NCI-H1092 (cell line): ENCODE data around the gene ARID1B.

Experiments used
- DNase-seq: peaks from one replicate; lab custom pipeline; 2025; lab: John Stamatoyannopoulos, UW

Gene ARID1B

DNA sequence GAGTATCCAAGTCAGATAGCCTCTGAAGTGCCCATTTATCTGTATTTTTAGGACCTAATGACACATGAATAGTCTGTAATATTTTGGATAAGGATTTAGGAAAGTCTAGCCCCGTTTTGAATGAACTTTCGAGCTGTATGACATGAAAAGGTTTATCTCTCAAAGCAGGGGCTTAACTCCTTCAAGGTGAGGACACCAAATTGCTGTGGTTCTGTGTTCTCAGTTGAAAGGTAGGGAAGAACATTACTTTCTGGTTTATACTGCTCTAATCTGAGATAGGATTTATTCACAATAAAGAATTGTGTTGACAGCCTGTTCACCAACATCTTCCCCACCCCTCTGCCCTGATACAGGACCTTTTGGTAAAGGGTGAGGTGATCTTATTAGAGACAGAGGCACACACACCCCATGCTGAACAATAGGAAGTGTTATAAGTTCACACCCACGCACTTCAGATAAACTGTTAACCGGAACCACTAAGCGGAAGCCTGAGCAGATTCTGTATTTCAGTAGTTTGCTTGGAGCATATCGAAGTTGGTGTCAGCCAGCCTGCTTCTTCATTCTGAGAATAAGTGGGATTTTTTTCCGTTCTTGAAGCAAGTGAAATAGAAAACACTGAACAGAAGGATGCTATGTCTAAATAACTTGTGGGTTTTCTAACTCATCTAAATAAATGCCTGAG lies 322.9 kb downstream of the ARID1B start:
- DNase-seq = no peak

DNA sequence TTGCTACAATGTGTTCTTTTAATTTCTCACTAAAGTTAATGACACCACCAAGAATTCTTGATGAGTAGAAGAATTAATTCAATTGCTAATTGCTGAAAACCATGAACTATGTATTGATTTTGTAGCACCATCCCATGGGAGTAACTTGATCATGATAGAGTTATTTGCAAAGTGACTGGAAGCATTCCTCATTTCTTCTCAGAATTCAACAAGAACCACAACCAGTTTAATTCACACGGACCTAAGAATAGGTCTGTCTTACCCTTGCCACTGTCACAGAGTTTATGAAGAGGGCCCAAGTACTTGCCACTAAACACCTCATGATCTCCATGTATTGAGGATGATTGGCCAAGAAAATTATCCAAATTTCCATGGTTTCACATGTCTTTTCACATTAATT lies 324.0 kb downstream of the ARID1B start:
- no peak for DNase-seq

DNA sequence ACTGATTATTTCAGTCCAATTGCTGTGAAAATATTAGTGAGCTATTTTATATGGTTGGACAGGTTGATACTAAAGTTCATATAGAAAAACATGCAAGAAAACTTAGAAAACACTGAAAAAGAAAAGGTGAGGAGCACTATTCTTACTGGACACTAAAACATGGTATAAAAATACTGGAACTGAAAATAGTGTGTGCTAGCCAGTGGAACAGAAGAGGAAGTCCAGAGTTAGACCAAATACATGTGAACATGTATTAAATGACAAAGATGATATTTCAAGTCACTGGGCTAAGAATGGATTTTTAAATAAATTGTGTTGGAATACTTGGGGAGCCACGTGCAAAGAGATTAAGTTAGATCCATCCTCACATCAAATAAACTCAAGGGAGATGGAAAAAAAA lies 327.6 kb downstream of the ARID1B start:
- DNase-seq = no peak

DNA sequence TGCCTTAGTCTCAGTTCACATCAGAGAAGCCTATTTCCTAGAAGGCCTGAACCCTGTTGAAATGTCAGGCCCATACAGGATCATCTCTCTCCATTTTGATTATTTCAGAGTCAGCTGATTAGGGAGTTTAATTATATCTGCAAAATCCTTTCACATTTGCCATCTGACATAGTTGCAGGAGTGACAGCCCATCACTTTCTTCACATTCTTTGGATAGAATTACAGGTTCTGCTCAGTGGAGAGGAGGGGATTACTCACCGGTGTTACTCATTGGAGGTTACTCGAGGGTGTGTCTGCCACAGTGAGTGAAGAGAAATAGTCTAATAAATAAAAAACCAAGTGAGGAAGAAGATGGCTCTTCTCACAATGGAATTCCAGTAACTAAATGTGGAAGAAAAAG lies 329.3 kb downstream of the ARID1B start:
- no peak for DNase-seq

DNA sequence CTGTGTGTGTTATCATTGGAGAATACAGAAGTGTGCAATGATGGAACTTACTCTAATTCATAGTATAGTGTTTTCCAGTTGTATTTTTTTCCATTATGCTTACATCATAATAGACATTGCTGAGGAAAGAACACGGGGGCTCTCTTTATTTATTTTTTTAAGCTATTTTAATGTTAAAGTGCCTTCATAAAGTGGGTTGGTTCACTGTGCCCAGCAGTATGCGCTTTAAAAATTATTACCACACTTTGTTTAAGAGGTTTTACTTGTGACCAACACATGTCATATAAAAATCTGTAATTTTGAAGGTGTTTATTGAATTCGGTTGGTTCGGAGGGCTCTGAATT lies 330.4 kb downstream of the ARID1B start:
- DNase-seq = no peak

DNA sequence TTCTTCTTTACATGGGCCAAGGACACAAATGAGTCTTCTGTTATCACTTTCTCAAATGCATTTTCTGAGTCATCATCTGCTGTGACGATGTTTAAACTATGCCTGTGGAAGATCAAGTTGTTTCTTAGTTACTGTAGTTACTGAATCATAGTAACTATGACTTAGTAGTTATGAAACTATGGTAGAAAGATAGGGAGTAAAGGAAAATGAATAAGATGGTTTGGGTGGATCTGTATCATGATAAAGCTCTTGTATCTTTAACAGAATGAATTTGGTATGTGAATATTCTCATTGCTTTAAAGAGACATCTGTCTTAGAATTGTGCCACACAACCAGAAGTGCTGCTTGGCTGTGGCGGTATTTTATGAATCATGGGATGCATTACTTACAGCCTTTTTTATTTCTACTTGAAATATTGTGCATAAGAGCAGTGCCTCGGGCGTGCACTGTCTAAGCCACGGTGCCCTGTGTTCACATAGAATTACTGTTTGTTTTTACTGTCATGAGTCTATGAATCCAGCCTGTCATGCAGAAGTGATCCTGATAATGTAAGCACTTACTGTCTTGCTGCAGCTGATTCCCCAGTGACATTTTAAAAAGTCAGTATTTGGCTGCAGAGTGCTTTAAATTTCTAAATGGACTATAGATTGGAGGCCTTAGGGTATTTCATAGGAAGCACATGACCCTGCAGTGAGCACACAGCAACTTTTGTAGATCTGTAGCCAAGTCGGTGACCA lies 330.9 kb downstream of the ARID1B start:
- no peak for DNase-seq

DNA sequence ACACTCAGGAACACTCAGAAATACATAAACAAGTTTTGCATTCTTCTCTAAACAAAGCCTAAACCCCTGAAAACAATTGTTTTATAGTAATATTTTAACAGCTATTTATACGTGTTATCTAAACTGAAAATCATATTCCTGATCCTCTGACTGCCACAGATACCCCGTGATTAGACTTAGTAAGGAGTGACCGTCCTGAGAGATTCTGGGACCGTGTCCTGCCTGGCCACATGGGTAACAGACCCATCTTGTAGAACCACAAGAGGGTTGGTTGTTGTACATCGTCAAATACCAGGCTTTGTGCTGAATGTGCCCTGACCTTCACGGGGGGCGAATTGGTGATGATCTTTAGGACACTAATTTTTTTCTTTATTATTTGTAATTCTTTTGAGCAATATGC lies 331.7 kb downstream of the ARID1B start:
- DNase-seq = no peak

DNA sequence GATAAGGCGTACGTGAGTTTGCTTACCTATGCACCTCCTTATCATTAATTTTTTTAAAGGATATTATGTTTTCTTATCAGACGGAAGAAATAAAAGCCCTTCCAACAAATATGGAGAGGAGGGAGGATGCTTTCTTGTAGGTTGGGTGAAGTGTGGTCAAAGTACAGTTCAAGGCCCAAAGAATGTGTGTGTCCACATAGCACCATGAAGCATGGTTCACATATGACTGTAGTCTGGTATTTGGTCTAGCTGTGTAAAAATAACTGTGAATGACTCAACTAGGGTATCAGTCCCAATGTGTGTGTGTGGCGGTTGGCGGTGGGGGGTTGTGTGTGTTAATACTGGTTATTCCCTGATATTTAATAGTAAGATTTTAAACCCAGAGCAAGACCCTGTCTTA lies 333.4 kb downstream of the ARID1B start:
- DNase-seq = no peak

DNA sequence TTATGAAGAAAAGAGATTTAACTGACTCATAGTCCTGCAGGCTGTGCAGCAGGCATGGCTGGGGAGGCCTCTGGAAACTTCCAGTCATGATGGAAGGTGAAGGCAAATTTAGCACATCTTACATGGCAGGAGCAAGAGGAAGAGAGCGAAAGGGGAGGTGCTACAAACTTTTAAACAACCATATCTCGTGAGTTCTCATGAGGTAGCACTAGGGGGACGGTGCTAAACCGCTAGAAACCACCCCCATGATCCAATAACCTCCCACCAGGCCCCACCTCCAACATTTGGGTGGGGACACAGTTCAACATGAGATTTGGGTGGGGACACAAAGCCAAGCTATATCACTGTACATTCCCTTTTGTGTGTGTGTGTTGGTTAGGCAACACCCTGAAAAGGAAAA lies 336.2 kb downstream of the ARID1B start:
- DNase-seq = no peak

DNA sequence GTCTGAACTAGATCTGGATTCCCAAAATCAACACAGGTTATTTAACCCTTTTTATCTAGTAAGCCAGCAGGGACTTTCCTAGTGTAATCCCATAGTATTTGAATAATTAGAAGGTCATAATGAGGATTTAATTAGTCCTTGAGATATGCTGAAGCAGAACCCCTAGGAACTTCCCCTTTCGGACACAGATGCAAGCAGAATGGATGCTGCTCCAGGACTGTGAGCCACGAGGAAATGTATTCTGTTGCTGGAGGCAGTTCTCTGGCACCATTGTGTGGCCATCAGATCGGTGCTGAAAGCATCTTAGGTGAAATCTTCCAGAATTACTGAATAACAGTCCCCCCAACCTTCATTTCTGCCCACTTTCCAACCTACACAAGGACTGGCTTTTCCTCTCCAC lies 339.2 kb downstream of the ARID1B start:
- DNase-seq = no peak

DNA sequence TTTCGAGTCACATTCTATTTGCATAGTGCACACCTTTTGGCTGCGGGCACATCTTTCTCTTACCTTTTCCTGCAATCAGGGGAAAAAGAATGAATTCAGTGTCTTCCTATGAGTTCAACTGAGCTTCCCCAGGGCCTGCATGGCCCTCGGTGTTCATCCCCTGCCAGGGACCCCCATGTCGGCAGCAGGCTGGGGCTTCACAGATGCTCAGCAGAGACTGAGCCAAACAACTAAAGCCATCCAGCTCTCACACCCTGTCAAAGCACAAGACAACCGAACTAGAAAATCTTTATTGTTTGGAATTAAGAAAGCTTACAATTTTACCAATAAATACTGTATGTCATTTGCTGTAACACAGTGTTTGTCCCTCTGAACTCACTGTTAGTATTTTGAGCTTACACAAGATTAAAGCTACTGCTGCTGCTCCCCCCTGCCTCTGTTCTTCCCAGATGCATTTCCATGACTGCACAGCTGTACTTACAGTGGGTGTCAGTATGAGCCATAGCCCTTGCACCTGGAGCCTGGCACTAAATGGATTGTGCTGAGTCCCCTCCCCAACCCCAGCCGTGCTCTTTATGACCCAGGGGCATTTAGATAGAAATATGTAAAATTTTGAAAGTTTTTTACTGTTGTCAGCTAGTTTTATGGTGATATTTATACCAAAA lies 340.4 kb downstream of the ARID1B start:
- no peak for DNase-seq

DNA sequence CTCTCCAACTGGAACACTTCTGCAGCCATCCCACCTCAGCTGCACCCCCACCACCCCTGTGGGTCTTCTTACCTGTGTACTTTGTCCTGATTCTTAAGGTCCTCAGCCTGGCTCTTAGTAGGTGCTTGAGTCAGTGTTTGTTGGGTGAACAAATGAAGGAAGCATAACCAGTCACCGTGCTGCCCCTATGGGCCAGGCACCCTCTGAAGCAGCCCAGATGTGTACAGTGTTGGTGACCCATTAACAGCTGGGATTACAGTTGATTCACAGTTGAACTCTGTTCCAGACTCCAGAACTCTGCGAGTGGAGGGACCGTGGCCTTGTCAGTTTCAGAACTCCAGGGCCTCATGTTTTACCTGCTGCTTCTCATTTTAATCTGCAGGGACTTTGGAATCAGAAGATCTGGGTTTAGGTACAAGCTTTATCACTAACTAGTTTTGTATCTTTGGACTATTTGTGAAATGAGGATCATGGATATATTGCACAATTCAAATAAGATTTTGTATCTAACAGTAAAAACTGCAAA lies 342.4 kb downstream of the ARID1B start:
- DNase-seq = no peak

DNA sequence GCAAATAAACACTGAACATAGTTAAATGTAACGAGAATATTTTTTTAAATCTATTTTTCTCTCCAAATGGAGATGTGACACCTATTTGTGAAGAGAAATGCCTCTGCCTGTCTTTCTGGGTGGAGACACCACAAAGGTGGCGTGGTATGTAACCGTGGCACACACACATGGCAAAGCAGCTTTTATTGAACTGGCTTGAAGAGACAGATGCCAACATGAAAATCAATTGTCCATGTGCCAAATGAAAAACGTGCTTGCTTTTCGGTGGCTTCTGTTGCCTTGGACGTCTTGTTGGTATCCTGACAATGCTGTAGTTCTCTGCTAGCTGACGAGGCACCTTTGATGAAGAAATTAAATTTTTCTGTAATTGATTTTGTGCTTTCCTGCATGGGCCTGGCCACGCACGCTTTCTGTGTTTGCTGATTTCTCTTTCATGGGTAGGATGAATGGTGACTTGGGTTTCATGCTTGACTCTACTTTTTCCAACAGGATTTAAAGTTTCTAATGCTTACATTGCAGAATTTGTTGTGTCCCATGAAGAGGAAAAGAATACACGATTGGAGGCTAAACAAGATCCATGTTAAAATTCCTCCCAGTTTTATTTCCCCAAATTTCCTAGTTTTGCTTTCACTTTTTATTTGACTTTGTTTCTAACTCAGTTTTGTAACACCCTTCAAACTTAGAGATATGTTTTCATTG lies 343.5 kb downstream of the ARID1B start:
- DNase-seq = no peak

DNA sequence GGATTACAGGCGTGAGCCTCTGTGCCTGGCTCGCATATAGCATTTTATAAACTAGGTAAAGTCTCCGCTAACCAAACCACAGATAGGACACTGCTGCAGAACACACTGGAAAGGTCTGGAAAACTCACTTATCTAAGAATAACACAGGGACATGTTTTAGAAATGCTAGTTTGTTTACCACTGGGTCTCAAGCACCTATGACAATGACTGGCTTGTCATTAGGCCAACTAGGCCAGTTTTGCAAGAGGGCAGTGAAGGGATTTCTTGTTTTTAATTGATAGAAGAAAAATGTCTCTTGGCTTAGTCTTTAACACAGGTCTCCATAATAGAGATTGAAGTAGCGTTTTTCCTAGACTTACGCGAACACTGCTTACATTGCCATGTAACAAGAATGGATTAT lies 344.7 kb downstream of the ARID1B start:
- DNase-seq = no peak

DNA sequence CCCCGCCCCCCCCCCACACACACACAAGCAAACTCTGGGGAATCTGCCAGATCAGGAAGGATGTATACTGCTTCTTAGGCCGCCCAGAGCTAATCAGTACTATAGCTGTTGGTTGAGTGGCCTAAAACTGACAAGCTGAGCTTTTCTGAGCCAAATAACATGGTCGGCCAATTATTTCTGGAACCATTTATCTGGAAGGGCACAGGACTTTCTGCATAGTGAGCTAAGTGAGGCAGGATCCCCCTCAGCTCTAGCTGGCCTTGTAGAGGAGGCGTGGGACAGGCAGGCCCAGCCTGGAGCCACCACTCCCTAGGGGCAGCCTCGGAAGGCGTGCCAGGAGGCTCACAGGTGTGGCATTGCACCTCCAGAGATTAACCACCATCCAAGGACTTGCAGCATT lies 346.1 kb downstream of the ARID1B start:
- no peak for DNase-seq

DNA sequence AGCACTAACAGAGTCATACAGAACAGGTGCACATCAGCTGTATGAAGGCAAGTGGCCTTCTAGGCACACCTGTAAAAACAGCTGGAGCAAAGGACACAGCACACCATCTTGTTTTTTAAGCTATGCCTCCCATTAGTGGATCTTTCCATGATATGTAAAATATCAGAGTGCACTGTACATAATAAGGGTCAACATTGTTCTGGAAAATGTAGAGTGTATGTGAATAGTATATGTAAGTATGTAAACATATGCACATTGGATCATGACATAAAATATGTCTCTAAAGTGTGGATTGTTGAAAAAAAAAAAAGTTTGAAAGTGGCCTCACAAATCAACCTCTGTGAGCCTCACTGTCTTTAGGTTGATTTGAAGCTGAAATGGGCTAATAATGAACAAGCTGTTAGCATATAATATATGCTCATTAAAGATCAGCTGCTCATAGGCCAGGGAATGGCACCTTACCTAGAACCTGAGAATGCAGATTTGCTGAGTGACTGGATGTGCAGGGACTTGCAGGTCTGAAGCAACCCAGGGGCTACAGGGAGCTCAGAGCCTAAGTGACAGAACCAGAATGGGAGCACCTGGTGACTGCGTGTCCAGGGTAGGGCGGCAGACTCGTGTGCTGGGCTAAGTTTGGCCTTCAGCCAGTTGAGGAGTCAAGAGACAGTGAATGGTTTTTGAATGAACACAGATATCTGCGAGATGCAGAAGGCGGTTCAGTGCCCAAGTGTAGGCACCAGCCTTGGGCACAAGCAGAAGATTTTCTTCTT lies 347.5 kb downstream of the ARID1B start:
- DNase-seq = no peak

DNA sequence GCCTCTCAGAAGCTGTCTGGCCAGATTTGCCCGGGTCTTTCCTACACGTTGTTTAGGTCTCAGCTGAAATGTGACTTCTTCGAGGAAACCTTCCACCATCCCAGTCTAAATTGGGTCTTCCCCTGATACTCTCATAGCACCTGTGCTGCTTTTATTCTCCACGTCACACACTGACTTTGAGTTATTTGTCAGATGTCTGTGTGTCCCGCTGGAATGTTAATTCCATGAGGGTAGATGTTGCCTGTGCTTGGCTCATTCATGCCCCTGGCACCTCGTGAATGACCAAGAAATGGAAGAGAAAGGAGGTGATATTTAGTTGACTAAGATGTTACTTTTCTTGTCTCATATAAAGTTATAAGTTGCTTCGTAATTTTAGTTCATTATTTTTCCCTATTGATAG lies 348.4 kb downstream of the ARID1B start:
- DNase-seq = no peak

DNA sequence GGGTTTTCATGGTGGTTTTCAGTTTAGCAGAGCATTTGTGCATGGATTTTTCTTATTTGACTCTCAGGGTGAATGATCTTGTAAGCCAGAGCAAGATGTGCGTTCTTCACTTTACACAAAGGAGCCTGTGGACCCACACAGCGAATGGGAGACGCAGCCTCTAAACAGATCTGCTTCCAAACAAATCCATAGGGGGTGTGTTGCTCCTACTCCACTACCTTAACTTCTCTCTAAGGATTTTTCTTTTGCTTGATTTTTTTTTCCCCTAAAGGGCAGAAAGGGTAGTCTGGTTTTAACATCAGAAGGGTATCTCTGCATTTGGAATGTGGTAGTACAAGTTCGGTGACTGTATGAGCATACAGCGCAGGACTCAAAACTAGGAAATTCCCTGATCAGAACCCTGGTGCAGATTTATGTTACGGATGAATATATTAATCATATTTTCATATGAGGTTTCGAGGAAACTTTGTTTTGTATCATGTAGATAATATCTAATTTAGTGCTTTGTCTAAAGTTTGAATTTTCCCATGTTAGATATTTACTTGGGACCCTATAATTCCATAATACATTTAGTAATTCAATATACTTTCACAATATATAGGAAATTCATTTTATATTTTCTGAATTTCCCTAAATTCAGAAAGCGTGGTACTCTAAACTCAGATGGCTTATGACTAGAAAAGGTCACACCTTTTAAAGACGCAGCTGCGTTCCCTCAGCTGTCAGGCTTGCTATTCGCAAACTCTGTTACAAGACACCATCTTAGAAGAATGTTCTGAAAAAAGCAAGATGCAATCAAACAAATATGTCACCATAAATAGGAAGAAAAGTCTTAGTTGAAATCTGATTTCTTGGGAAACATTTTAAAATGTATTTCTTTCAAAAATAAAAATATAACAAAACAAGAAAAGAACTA lies 349.3 kb downstream of the ARID1B start:
- no peak for DNase-seq

DNA sequence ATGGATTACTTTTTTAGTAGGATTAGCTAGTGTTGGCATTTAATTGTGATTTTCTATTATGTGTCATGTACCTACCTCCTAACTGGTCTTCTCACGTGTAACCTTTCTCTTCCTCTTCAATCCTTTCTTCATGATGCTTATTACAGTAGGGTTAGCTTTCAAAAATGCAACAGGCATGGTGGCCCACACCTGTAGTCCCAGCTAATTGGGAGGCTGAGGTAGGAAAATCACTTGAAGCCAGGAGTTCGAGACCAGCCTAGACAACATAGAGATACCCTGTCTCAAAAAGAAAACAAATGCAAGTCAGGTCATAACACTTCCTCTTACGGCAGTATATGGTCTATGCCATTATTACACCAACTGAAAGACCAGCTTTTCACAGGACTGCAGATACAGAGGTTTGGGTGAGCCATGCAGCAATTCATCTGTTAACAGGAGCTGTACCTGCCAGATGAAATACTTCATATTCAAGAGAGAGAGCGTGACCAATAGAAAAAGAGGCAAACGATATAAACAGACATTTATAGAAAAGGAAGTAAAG lies 351.1 kb downstream of the ARID1B start:
- no peak for DNase-seq

DNA sequence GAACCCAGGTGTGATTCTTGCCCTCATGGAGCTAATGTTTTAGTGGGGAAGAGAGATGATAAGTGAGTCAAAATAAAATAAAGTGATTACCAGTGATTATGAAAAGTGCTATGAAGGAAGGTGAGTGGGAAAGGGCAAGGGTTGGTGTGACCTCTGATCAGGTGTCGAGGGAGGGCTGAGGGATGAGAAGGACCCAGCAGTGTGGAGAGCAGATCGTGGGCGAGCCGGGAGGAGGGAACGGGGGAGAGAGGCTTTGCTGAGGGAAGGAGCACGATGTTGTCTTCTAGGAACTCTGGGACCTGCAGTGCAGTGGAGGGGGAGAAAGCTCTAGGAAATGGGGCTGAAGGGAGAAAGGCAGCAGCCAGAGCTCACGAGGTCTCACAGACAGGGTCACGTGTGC lies 354.1 kb downstream of the ARID1B start:
- no peak for DNase-seq

DNA sequence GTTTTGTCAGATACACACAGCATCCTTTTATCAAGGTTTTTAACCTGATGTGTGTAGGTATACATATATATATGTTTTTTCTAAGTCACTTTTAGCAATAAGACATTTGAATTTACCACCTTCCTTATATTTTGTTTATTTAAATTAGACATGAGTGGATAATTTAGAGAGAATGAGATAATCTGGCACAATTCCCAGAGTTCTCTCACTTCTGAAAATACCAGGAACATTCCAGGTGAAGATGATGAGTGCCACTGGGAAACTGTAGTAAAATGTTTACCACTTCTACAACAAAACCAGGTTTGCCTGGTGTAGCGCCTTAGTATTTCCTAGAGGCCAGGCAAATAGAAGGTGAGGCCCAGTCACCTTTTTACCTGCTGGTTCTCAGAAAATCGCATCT lies 356.7 kb downstream of the ARID1B start:
- no peak for DNase-seq
